Heart left ventricle (tissue), 13 donors: Measurements from ENCODE around the gene P2RY12.

Experiments
- CTCF ChIP-seq, 12 donors: fragments of 200-600 bp; sonication (generic) in 4 of 12; IDR thresholded peaks; one replicate each; pipeline versions ENCODE4 v1.5.0 to v1.8.0; 2018 to 2022; ENCODE audit warnings: antibody characterized with exemption in 12 of 12, mild to moderate bottlenecking in 5 of 12
- POLR2A ChIP-seq, 2 donors: fragments of 450-650 bp; IDR thresholded peaks; one replicate each; pipeline ENCODE4 v1.6.1; 2017; ENCODE audit warnings: antibody characterized with exemption in 2 of 2, mild to moderate bottlenecking in 2 of 2, moderate library complexity in 2 of 2
- donor health status: ischemic (EF 13 %, LVEDD 7.1; RV severe dilation, severe dysfunction).
- donor health status: DM: no; HTN: yes; CAD: no.
- donor health status: DM: no; HTN: no; CAD: no.
- donor health status: ischemic (EF 25% LVEDD 6.9; RV normal size, moderate dysfunction).
- donor health status: ischemic (EF 25% LVEDD 5.7; RV mildly dilated, moderate dysfunction).
- donor health status: ischemic (EF 35%, LVEDD 5.7; RV mildly dilated, moderate dysfunction).
- donor health status: nonischemic (EF 11% LVEDD 7.7; RV severe dilation, severe dysfunction).
- donor health status: DM: yes; HTN: yes; CAD: no.
- donor health status: PGD.
- donor health status: ischemic (EF 29% LVEDD 5.4; RV normal size, mild dysfunction).
- donor health status: nonischemic (EF 23%, LVEDD 6.1; RV moderate dilation, normal function).

GRCh38 chr3:151316267-151316991 lies 68.1 kb downstream of the P2RY12 start, which contains the start of gene GPR87:
- TF ChIP-seq CTCF (IDR thresholded peaks at IDR 0.05), result no peak
- no peak for TF ChIP-seq POLR2A (IDR thresholded peaks at IDR 0.05)
